GM04503 (cell line): Measurements from ENCODE around the gene SPATA19.
"Not testable (repeated sequence)": the region's sequence is repeated elsewhere in the genome, so short reads cannot be mapped to it uniquely, and the experiment has no call there.

ENCODE experiments used
- DNase-seq: peaks from one replicate; pipeline ENCODE4 v3.0.0-alpha.2; 2012; ENCODE audit warnings: low read depth

Gene SPATA19

GRCh38 chr11:133845413-133845812 lies at the start of gene SPATA19:
SPATA19 (minus strand) TSS chr11:133845513; CDS start chr11:133845446, 67 bp downstream.
- DNase-seq = no peak

DNA sequence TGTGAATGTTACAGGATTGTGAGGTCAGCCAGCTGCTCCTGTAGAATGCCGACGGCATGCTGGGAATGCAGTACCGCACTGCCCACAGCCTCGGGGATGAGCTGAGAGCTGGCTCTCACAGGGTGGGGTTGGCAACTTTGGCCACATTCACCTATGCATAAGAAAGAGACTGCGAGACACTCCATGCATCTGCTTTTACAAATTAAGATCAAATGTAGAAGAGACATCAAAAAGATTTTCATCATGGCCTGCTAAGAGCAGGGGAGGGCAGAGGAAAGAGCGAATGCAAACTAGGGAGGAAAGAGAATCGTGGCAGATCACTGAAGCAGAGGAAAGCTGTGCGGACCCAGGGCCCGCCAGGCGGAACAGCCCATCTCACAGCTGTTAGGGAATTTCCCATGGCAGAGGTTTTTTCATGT lies 49.8 kb upstream of the SPATA19 start:
- DNase-seq = no peak

DNA sequence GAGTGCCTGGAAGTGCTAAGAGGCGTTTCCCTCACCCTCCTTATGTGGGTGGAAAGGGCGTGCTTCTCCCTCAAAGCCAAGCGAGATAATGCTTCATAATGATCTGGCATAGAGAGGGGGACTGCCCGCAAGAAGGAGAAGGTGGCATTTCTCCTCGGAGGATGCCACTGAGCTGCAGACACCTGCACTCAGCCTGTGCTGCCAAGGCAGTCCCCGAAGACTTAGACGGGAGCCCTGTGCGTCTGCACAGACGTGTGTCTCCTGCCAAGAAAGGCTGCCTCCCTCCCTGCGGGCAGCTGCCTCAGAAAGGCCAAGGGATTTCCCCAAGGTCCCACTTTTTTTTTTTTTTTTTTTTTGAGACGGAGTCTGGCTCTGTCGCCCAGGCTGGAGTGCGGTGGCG lies 48.1 kb upstream of the SPATA19 start:
- no peak for DNase-seq

- no peak for DNase-seq
These were observed 47.5 kb upstream of the SPATA19 start for GRCh38 chr11:133892584-133893380.

GRCh38 chr11:133892126-133892525 lies 46.8 kb upstream of the SPATA19 start:
- DNase-seq = no peak

DNA sequence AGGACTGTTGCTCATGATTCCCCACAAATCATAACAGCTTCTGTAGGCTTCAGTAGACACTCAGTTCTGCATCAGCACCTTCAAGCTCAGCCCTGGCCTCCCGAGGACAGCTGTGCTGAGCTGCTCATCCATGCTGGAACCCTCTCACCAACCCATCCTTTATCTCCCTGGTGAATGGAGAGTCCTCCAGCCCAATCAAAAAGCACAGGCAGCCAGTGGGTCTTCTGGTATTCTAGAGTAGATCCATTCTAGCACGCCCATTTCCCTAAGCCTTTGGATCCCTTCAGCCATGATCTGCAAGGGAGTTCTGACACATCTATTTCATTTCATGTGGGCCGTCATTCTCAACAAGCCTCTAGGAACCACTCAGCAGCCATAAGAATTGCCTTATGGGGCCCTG lies 44.6 kb upstream of the SPATA19 start:
- no peak for DNase-seq

DNA sequence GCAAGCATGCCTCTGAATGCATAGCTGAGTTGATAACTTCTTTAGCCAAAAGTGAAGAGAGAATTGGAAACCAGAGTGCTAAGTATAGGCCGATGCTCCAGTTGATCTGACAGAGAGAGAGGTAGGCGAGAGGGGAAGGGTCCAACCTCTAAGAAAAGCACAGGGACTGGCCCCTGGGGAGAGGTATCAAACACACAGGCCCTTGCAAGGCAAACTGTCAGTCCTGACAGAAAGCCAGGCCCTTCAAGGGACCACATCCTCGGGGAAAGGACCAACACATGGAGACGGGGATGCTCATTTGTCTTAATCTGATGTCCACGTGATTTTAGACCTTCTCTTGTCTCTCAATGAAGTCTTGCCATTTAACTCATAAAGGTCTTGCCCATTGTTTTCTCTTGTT lies 43.9 kb upstream of the SPATA19 start:
- no peak for DNase-seq

DNA sequence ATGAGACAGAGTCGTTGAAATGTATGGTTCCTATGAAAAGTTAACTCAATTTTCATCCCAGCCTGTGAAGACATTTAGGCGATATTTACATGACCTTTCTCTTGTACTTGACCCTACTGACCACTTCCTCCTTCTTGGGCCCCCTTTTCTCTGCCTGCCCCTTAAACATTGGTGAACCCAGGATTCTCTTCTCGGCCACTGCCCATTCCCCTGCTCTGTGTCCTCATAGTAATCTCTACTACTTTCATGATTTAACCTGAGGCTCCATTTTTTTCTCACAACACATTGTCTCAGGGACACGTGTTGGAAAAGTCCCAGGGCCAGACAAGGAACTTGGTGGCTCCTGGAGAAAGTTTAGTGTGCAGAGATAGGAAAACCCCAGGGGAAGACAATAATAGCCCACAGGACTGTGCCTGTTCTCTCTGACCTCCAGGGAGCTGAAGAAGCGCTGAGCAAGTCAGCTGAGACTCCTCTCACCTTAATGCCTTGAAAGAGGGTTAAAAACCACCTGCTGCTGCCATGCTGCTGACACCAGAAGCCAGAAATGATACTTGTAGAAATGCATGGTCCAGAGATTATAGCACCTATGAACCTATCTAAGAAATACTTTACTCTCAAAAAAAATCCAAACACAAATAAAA lies 42.5 kb upstream of the SPATA19 start:
- DNase-seq = no peak

DNA sequence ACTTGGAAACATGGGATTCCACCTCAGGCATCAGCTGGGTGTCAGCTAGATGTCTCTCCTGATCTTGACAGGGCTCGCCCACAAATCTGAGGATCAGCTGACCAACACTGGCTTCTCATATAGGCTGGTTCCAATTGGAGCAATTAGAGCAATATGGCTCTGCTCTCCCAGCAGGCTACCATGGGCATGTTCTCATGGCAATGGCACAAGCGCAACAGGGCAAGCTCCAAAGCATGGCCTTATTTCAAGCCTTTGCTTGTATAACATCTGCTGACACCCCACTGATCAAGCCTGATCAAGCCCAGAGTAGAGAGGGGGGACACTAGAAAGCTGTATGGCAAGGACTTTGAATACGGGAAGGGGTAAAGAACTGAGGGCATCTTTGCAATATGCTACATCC lies 40.7 kb upstream of the SPATA19 start:
- DNase-seq = no peak

DNA sequence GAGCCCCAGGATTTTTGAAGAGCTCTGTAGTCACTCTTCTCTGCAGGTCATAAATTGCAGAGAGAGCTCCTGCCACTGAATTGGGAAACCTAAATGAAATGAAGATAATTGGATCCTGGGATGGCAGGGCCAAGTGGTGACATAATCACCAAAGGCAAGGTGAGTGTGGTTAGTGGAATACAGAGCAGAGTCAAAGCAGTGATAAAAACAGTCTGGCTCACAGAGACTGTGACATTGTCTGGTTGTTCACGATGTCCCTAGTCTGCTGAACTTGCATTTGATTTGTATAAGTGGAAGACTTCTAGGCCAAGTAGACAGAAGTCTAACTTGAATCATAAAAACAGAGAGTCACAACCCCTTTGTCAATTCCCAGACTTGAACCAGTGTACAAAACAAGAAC lies 26.8 kb upstream of the SPATA19 start:
- DNase-seq = no peak

DNA sequence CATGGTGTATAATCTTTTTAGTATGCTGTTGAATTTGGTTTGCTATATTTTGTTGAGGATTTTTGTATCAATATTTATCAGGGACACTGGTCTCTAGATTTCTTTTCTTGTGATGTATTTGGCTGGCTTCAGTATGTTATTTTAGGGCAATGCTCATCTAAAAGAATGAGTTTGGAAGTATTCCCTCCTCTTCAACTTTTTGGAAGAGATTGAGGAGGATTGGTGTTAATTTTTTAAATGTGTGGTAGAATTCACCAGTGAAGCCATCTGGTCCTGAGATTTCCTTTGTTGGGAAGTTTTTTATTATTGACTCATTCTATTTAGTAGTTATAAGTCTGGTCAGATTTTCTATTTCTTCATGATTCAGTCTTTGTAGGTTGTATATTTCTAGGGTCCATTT lies 22.1 kb upstream of the SPATA19 start:
- DNase-seq = no peak

DNA sequence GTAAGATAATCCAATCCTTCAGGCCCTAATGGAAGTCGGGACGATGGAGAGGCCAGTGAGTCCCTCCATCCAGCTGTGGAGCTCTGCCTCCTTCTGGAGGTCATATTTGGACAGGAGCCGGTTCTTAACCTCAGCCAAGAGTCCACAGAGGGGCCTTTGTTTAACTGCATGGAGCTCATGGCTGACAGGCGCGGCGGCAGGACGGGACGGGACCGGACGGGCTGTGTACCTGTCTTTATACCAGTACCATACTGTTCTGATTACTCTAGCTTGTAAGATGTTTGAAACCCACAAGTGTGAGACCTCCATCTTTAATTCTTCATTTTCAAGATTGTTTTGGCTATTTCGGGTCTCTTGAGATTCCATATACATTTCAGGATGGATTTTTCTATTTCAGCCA lies 20.2 kb upstream of the SPATA19 start:
- DNase-seq = no peak

- DNase-seq = no peak
These were observed 19.4 kb upstream of the SPATA19 start for GRCh38 chr11:133864756-133865155.

GRCh38 chr11:133860151-133860550 lies 14.8 kb upstream of the SPATA19 start:
- no peak for DNase-seq

- not testable (repeated sequence) for DNase-seq
These were observed 9.1 kb upstream of the SPATA19 start for GRCh38 chr11:133854330-133854960.

DNA sequence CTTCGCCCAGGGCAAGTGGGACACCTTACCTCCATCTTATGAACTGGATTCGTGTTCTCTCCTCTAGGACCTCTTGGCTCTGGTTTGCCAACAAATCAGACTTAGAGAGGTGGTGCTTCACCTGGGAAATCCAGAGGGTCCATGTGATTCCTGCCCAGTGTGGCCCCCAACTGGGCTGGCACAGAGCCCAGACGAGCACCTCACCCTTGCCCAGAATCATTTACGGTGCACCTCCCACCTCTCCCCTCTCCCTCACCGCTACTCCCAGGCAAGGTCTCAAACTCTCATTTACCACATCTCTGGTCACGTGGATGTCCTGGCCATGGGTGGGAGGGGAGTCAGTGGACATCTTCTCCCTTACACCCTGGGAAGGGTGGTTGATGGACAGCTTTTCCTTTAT lies 1.1 kb downstream of the SPATA19 start:
- no peak for DNase-seq

DNA sequence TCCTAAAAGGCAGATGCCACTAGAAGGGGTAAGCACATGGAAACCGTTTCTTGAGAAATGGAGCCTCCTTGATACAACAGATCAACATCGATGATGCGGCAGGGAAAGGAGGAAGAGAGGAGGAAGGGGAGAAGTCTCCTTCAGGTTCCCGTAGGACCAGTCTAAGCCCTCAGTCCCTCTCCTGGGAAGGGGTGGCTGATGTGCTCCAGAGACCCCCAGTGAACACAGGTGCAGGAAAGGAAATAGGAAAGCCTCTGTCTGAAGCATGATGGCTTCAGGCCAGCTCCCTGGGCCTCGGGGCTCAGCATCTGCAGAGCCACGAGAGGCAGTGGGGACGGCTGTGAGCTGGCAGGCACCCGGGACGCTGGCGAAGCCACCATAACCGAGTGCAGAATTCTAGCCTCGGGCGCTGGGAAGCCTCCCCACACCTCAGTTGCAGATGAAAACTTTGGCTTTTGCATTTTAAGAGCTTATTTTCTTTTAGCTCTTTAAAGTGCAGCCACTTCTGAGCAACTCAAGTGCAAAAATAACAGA lies 1.8 kb downstream of the SPATA19 start:
- DNase-seq = no peak

GRCh38 chr11:133842730-133843129 lies 2.6 kb downstream of the SPATA19 start:
- no peak for DNase-seq

DNA sequence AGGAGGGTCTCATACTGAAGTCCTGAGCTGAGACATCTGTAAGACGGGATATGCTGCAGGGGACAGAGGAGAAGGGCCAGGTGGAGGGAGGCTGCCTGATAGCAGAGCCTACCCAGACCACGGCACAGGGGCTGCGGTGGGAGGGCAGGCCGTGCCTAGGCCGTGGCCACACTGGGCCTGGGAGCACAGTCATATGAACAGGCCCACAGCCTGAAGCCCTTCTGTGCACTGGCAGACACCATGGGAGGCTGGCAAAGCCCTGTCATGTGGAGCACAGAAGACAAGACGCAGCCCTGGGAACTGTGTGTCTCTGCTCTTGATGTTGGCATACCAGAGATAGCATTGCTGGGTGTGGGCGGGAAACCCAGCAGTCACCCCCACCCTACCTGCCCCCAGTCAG lies 3.3 kb downstream of the SPATA19 start:
- no peak for DNase-seq

GRCh38 chr11:133841279-133842043 lies 3.9 kb downstream of the SPATA19 start:
- no peak for DNase-seq

DNA sequence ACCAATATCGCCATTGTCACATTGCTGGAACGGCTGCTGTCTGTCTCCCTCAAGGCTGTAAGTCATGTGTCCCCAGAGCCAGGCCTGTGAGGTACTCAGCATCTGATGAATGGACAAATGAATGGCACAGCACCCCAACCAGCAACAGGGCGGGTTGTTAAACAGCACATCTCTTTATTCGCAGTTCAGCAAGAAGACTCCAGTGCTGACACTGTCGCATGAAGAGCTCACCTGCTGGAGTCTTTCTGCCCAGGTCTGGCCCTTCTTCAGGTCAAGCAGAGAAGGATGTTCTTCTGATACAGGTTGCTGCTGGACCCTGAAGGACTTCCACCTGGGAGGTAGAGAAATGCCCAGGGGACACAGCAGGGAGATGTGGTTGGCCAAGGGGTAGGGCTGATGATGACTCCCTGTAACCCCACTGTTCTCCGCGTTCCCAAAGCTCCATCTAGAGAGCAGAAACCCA lies 4.8 kb downstream of the SPATA19 start:
- DNase-seq = no peak
